PC-3 (cell line): ENCODE measurements around the gene STK39. TPM values are rescaled to one million over a fixed set of nuclear protein-coding genes. Genes with fewer than 3 reads are reported as not detected.

Experiments used
- ATAC-seq: fragments of 200-7000 bp; cut with Tn5 transposase; 2 replicates; pipeline ENCODE4 v1.9.1; 2020; ENCODE audit warnings: mild to moderate bottlenecking, moderate library complexity
- BruUV-seq: library from RNA; stranded (reverse); fragments of 400-500 nt; replicated peaks from 2 replicates; lab custom pipeline; 2021; lab: Mats Ljungman, UMichigan
- CTCF ChIA-PET: fragments of 300-600 bp; sonication (Branson Sonifier 250); formaldehyde crosslinking; loops from one replicate; lab custom pipeline; 2022; ENCODE audit warnings: antibody characterized with exemption; lab: Charles Lee
- POLR2A ChIA-PET: fragments of 300-600 bp; sonication (Branson Sonifier 250); formaldehyde crosslinking; loops from one replicate; lab custom pipeline; 2022; ENCODE audit warnings: antibody characterized with exemption; ENCODE audit not compliant: unreplicated experiment; lab: Charles Lee
- DNase-seq: peaks from one replicate; pipeline ENCODE4 v3.0.0-alpha.2; 2015
- H2AFZ ChIP-seq: fragments of 300-600 bp; sonication (generic); 2 replicates; pipeline ENCODE4 v1.6.0; 2016; ENCODE audit warnings: antibody characterized with exemption, low read length
- H3F3A ChIP-seq: fragments of 300-600 bp; sonication (generic); one replicate; pipeline ENCODE4 v1.6.0; 2017; ENCODE audit warnings: antibody characterized with exemption, low read length, control low read depth, mild to moderate bottlenecking; ENCODE audit not compliant: unreplicated experiment
- H3K27ac ChIP-seq: fragments of 300-600 bp; sonication (generic); 2 replicates; pipeline ENCODE4 v1.5.1; 2016; ENCODE audit warnings: mild to moderate bottlenecking, low read length
- H3K27me3 ChIP-seq: fragments of 300-600 bp; sonication (generic); 2 replicates; pipeline ENCODE4 v1.6.1; 2016; ENCODE audit warnings: low read length, mixed read lengths
- H3K36me3 ChIP-seq: fragments of 300-600 bp; sonication (generic); 2 replicates; pipeline ENCODE4 v1.6.1; 2016; ENCODE audit warnings: low read depth, mixed run types, low read length, mixed read lengths
- H3K4me1 ChIP-seq: fragments of 300-600 bp; sonication (generic); 2 replicates; pipeline ENCODE4 v1.5.1; 2016; ENCODE audit warnings: low read length; ENCODE audit not compliant: insufficient read depth
- H3K4me2 ChIP-seq: fragments of 300-600 bp; sonication (generic); 2 replicates; pipeline ENCODE4 v1.6.0; 2016; ENCODE audit warnings: low read length
- H3K4me3 ChIP-seq: fragments of 300-600 bp; sonication (generic); 2 replicates; pipeline ENCODE4 v1.5.1; 2016; ENCODE audit warnings: mild to moderate bottlenecking, low read length, mixed read lengths
- H3K79me2 ChIP-seq: fragments of 300-600 bp; sonication (generic); 2 replicates; pipeline ENCODE4 v1.6.1; 2017; ENCODE audit warnings: low read length, mixed read lengths
- H3K9ac ChIP-seq: fragments of 300-600 bp; sonication (generic); 2 replicates; pipeline ENCODE4 v1.6.0; 2016; ENCODE audit warnings: mild to moderate bottlenecking, low read length
- H3K9me2 ChIP-seq: fragments of 300-600 bp; sonication (generic); replicated peaks from 2 replicates; pipeline ENCODE4 v1.6.1; 2016; ENCODE audit warnings: mixed run types, low read length, mixed read lengths
- H3K9me3 ChIP-seq: fragments of 300-600 bp; sonication (generic); 2 replicates; pipeline ENCODE4 v1.6.1; 2016; ENCODE audit warnings: low read length, mixed read lengths
- H4K20me1 ChIP-seq: fragments of 300-600 bp; sonication (generic); 2 replicates; pipeline ENCODE4 v1.6.1; 2016; ENCODE audit warnings: low read length, mixed read lengths
- CTCF ChIP-seq: fragments of 300-600 bp; sonication (generic); conservative IDR thresholded peaks from 2 replicates; pipeline ENCODE4 v1.5.1; 2017; ENCODE audit warnings: antibody characterized with exemption, low read depth, mild to moderate bottlenecking, low read length
- EZH2 ChIP-seq: fragments of 300-600 bp; sonication (generic); IDR thresholded peaks from one replicate; pipeline ENCODE4 v1.6.1; 2017; ENCODE audit warnings: antibody characterized with exemption, mild to moderate bottlenecking, low read length; ENCODE audit not compliant: unreplicated experiment
- EZH2phosphoT487 ChIP-seq: fragments of 300-600 bp; sonication (generic); IDR thresholded peaks from 2 replicates; pipeline ENCODE4 v1.6.1; 2018; ENCODE audit warnings: mild to moderate bottlenecking, antibody characterized with exemption, low read length, borderline replicate concordance
- intact Hi-C: fragments of 100-400 bp; cut with micrococcal nuclease; formaldehyde crosslinking; loops from 2 replicates; pipeline ENCODE4 v1.9.0; 2023
- total RNA-seq: library from RNA; depleted of rRNA; stranded (reverse); fragments of >200 nt; gene quantifications from 2 replicates; pipeline ENCODE4 v1.2.3, GENCODE V29; 2014

Gene STK39
- total RNA-seq, 1 experiment from 2014 or later: 17.9 TPM

GRCh38 chr2:167966937-167967913 lies 280.2 kb downstream of the STK39 start:
- no peak overlapping the region for H3K9ac ChIP-seq
- no peak for DNase-seq
- no peaks in the 10 kb centered on the region for H3K9me3 ChIP-seq
- CTCF ChIA-PET: no interaction called here
- no peak overlapping the region for H3K4me2 ChIP-seq
- H3K27me3 ChIP-seq: no peaks in the 10 kb centered on the region
- no peaks in the 10 kb centered on the region for H3K9me2 ChIP-seq
- ATAC-seq: no peak
- no peak overlapping the region for H3K27ac ChIP-seq
- H3K36me3 ChIP-seq: peaks cover 10% of the 10 kb centered on the region
- TF ChIP-seq EZH2 (no peak), EZH2phosphoT487 (no peak), CTCF (no peak)
- H3K79me2 ChIP-seq: no peaks in the 10 kb centered on the region
- no peak overlapping the region for H3K4me3 ChIP-seq
- no TSS peak for BruUV-seq
- POLR2A ChIA-PET: no interaction called here
- no peaks in the 10 kb centered on the region for H3F3A ChIP-seq
- H3K4me1 ChIP-seq: no peaks in the 10 kb centered on the region
- intact Hi-C loops: no loop called here
- no peaks in the 10 kb centered on the region for H4K20me1 ChIP-seq
- no peak overlapping the region for H2AFZ ChIP-seq

DNA sequence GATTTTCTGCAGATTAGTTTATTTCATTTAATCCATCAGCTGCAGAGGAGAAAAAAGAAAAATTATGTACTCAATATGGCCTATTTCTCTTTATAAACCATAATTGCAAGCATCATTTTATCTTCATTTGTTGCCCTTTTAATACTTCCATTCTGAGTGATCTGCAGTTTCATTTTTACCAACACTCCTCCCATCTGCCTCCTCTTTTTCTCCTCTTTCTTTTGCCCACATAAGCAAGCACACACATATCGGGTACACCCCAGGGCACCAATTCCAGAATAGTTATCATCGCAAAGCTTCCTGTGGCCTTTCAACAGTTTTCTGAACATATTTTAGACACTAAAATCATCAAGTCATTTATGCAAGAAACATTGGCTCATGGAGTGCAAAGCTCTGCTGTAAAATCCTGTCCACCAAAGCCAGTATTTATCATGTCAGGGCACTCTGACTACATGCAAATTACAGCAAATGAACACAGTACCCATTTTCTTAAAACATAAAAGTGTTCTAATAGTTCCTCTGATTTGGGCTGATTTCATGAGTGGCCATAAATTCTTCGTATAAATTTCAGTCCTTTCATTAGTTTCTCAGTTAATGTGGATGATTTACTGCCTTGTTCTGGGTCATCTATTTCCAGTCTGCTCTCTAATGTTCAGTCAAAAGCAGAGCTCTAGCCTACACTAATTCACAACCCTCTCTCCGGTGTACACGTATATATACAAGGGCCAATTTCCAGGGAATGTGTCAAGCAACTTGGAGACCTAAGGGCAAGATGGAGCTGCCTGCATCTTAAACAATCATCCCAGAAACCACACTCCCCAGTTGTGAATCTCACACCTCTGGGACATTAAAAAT lies 281.3 kb downstream of the STK39 start:
- no peaks in the 10 kb centered on the region for H4K20me1 ChIP-seq
- H3K79me2 ChIP-seq: no peaks in the 10 kb centered on the region
- ATAC-seq (no peak), DNase-seq (no peak)
- no peaks in the 10 kb centered on the region for H3K9me2 ChIP-seq
- intact Hi-C loops: loop anchor here (2.0 kb wide), 1 partner anchor 153 kb away; no protein-coding TSS in a partner anchor
- H3K9me3 ChIP-seq: no peaks in the 10 kb centered on the region
- no peak overlapping the region for H3K4me2 ChIP-seq
- BruUV-seq: no TSS peak
- no peak overlapping the region for H3K4me3 ChIP-seq
- H3K27ac ChIP-seq: no peak overlapping the region
- POLR2A ChIA-PET: no interaction called here
- no peak overlapping the region for H3K9ac ChIP-seq
- no peaks in the 10 kb centered on the region for H3K27me3 ChIP-seq
- no peaks in the 10 kb centered on the region for H3F3A ChIP-seq
- no peak for TF ChIP-seq EZH2
- no peak for TF ChIP-seq EZH2phosphoT487
- TF ChIP-seq CTCF: no peak
- no peak overlapping the region for H2AFZ ChIP-seq
- no peaks in the 10 kb centered on the region for H3K4me1 ChIP-seq
- CTCF ChIA-PET: interaction anchor here (0.6 kb wide), 1 partner anchor 731 kb away, joined by 7 read pairs; no protein-coding TSS in a partner anchor
- peaks cover 5% of the 10 kb centered on the region; the same call in 1 of the 2 replicates for H3K36me3 ChIP-seq
